OCI-LY7 (cell line): ENCODE measurements around the gene CYP8B1. TPM values are rescaled to one million over a fixed set of nuclear protein-coding genes. Genes with fewer than 3 reads are reported as not detected.

Source experiments
- BruUV-seq: library from RNA; stranded (reverse); fragments of 400-500 nt; replicated peaks from 2 replicates; lab custom pipeline; 2021; lab: Mats Ljungman, UMichigan
- CTCF ChIA-PET: fragments of 300-600 bp; sonication (Branson Sonifier 250); formaldehyde crosslinking; loops from one replicate; lab custom pipeline; 2022; ENCODE audit warnings: antibody characterized with exemption; ENCODE audit not compliant: unreplicated experiment; lab: Charles Lee
- POLR2A ChIA-PET: fragments of 300-600 bp; sonication (Branson Sonifier 250); formaldehyde crosslinking; loops from one replicate; lab custom pipeline; 2022; ENCODE audit warnings: antibody characterized with exemption; lab: Charles Lee
- DNase-seq: peaks from one replicate; pipeline ENCODE4 v3.0.0-alpha.2; 2015; ENCODE audit warnings: low spot score
- H2AFZ ChIP-seq: fragments of 200-600 bp; sonication (generic), shearing (Covaris generic); 2 replicates; pipeline ENCODE4 v1.6.1; 2014; ENCODE audit warnings: mild to moderate bottlenecking, antibody characterized with exemption, low read length, moderate library complexity
- H3K27ac ChIP-seq: fragments of 200-600 bp; sonication (generic); 2 replicates; pipeline ENCODE4 v1.5.1; 2014; ENCODE audit warnings: mixed run types, low read depth, mild to moderate bottlenecking, moderate library complexity, low read length, inconsistent platforms; ENCODE audit not compliant: poor library complexity, severe bottlenecking
- H3K36me3 ChIP-seq: fragments of 200-600 bp; sonication (generic); 2 replicates; pipeline ENCODE4 v1.6.1; 2014; ENCODE audit warnings: mild to moderate bottlenecking, antibody characterized with exemption, low read length, moderate library complexity, mixed read lengths; ENCODE audit not compliant: insufficient read depth
- H3K4me1 ChIP-seq: fragments of 200-600 bp; sonication (generic); 2 replicates; pipeline ENCODE4 v1.5.1; 2014; ENCODE audit warnings: mild to moderate bottlenecking, low read length; ENCODE audit not compliant: insufficient read depth, poor library complexity, severe bottlenecking
- H3K4me2 ChIP-seq: fragments of 200-600 bp; sonication (generic); 2 replicates; pipeline ENCODE4 v1.6.1; 2014; ENCODE audit warnings: mild to moderate bottlenecking, low read length
- H3K4me3 ChIP-seq: fragments of 200-600 bp; sonication (generic); 2 replicates; pipeline ENCODE4 v1.5.1; 2014; ENCODE audit warnings: mild to moderate bottlenecking, low read depth, low read length; ENCODE audit not compliant: poor library complexity, severe bottlenecking
- H3K79me2 ChIP-seq: fragments of 200-600 bp; sonication (generic); 2 replicates; pipeline ENCODE4 v1.6.1; 2016; ENCODE audit warnings: low read depth, mild to moderate bottlenecking, low read length, moderate library complexity, mixed read lengths; ENCODE audit not compliant: insufficient read depth
- H3K9me2 ChIP-seq: fragments of 200-600 bp; sonication (generic); 2 replicates; pipeline ENCODE4 v1.6.1; 2016; ENCODE audit warnings: mild to moderate bottlenecking, low read length, mixed read lengths; ENCODE audit not compliant: insufficient read depth
- H3K9me3 ChIP-seq: fragments of 200-600 bp; sonication (generic); 2 replicates; pipeline ENCODE4 v1.6.1; 2014; ENCODE audit warnings: mild to moderate bottlenecking, mixed run types, low read length, mixed read lengths
- H4K20me1 ChIP-seq: fragments of 200-600 bp; sonication (generic); 2 replicates; pipeline ENCODE4 v1.6.1; 2014; ENCODE audit warnings: mild to moderate bottlenecking, antibody characterized with exemption, low read length, moderate library complexity, mixed read lengths; ENCODE audit not compliant: insufficient read depth
- EZH2phosphoT487 ChIP-seq: fragments of 200-600 bp; sonication (generic); IDR thresholded peaks from 2 replicates; pipeline ENCODE4 v1.6.1; 2018; ENCODE audit warnings: low read depth, borderline replicate concordance, mild to moderate bottlenecking, mixed run types, antibody characterized with exemption, low read length, moderate library complexity, mixed read lengths
- intact Hi-C: fragments of 100-400 bp; cut with micrococcal nuclease; formaldehyde crosslinking; loops from one replicate; pipeline ENCODE4 v1.10.0; 2022; ENCODE audit not compliant: unreplicated experiment
- total RNA-seq, 2 experiments: library from RNA; depleted of rRNA in 1 of 2; stranded (reverse); fragments of >200 nt in 1 of 2; shearing (Covaris generic) in 1 of 2; gene quantifications; 2 replicates each; pipeline ENCODE4 v1.2.3, GENCODE V29; 2014 to 2022
- TF ChIP-seq, protein P1 (sequence below): fragments of 200-600 bp; sonication (generic); conservative IDR thresholded peaks from 2 replicates; pipeline ENCODE4 v1.5.1; 2014; ENCODE audit warnings: mild to moderate bottlenecking, antibody characterized with exemption, low read length, moderate library complexity, mixed read lengths

Gene CYP8B1
- total RNA-seq, 2 experiments from 2014 or later, result not detected

GRCh38 chr3:42914771-42915515 lies 39.3 kb upstream of the CYP8B1 start:
- CTCF ChIA-PET, result no interaction called here
- no TSS peak for BruUV-seq

DNA sequence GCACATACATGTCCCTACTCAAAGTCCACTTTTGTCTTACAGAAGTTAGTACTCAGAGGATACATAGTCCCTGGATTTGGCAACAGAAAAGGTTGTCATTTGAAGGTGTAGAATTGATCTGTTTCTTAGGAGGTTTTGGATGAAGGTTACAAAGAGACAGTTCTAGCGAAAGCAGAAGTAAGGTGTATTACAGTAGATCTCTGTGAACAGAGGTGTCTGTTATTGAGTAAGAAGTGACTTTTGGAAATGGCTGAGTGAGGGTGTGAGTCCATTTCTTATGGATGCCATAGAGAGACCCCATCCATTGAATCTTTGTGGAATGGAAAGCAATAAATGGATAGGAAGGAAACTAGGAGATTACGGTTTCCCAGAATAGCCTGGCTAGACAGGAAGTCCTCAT lies 35.9 kb upstream of the CYP8B1 start:
- DNase-seq, result no peak
- H2AFZ ChIP-seq, result no peak overlapping the region
- BruUV-seq, result no TSS peak
- H3K4me3 ChIP-seq, result no peak overlapping the region
- no peaks in the 10 kb centered on the region for H3K9me3 ChIP-seq
- TF ChIP-seq, protein P1, sequence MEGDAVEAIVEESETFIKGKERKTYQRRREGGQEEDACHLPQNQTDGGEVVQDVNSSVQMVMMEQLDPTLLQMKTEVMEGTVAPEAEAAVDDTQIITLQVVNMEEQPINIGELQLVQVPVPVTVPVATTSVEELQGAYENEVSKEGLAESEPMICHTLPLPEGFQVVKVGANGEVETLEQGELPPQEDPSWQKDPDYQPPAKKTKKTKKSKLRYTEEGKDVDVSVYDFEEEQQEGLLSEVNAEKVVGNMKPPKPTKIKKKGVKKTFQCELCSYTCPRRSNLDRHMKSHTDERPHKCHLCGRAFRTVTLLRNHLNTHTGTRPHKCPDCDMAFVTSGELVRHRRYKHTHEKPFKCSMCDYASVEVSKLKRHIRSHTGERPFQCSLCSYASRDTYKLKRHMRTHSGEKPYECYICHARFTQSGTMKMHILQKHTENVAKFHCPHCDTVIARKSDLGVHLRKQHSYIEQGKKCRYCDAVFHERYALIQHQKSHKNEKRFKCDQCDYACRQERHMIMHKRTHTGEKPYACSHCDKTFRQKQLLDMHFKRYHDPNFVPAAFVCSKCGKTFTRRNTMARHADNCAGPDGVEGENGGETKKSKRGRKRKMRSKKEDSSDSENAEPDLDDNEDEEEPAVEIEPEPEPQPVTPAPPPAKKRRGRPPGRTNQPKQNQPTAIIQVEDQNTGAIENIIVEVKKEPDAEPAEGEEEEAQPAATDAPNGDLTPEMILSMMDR, result no peak
- no peaks in the 10 kb centered on the region for H3K9me2 ChIP-seq
- H3K27ac ChIP-seq, result no peak overlapping the region
- CTCF ChIA-PET, result no interaction called here
- POLR2A ChIA-PET, result no interaction called here
- H3K79me2 ChIP-seq, result no peaks in the 10 kb centered on the region
- no peaks in the 10 kb centered on the region for H4K20me1 ChIP-seq
- H3K4me1 ChIP-seq, result no peaks in the 10 kb centered on the region
- intact Hi-C loops, result no loop called here
- H3K36me3 ChIP-seq, result no peaks in the 10 kb centered on the region
- no peak overlapping the region for H3K4me2 ChIP-seq

More at GRCh38 chr3:42914771-42915515, 39.3 kb upstream of the CYP8B1 start:
- no peaks in the 10 kb centered on the region for H3K79me2 ChIP-seq
- POLR2A ChIA-PET, result no interaction called here
- no peaks in the 10 kb centered on the region for H3K36me3 ChIP-seq
- no peak overlapping the region for H3K4me2 ChIP-seq
- intact Hi-C loops, result no loop called here
- no peaks in the 10 kb centered on the region for H3K9me3 ChIP-seq
- no peaks in the 10 kb centered on the region for H3K4me1 ChIP-seq
- H3K4me3 ChIP-seq, result no peak overlapping the region
- TF ChIP-seq, protein P1, result no peak
- TF ChIP-seq EZH2phosphoT487, result no peak
- DNase-seq, result no peak
- no peaks in the 10 kb centered on the region for H4K20me1 ChIP-seq
- no peaks in the 10 kb centered on the region for H3K9me2 ChIP-seq
- H2AFZ ChIP-seq, result no peak overlapping the region
- H3K27ac ChIP-seq, result no peak overlapping the region

GRCh38 chr3:42908675-42909074 lies 33.0 kb upstream of the CYP8B1 start:
- CTCF ChIA-PET, result no interaction called here
- POLR2A ChIA-PET, result no interaction called here

More at GRCh38 chr3:42908675-42909074, 33.0 kb upstream of the CYP8B1 start:
- H3K4me3 ChIP-seq, result no peak overlapping the region
- no peak overlapping the region for H2AFZ ChIP-seq
- BruUV-seq, result no TSS peak
- H3K36me3 ChIP-seq, result no peaks in the 10 kb centered on the region
- no peaks in the 10 kb centered on the region for H3K9me3 ChIP-seq
- H3K27ac ChIP-seq, result no peak overlapping the region
- H3K4me2 ChIP-seq, result no peak overlapping the region
- no peaks in the 10 kb centered on the region for H3K4me1 ChIP-seq
- no peak for DNase-seq
- intact Hi-C loops, result no loop called here
- no peaks in the 10 kb centered on the region for H3K9me2 ChIP-seq
- H4K20me1 ChIP-seq, result no peaks in the 10 kb centered on the region
- H3K79me2 ChIP-seq, result no peaks in the 10 kb centered on the region
- TF ChIP-seq, protein P1, result no peak
- TF ChIP-seq EZH2phosphoT487, result no peak
